SK-N-MC (cell line): ENCODE measurements around the gene CUX1.

ENCODE experiments used
- EZH2 ChIP-seq: fragments of 200-600 bp; sonication (generic); IDR thresholded peaks from one replicate; pipeline ENCODE4 v1.6.1; 2017; ENCODE audit warnings: antibody characterized with exemption
- FOXP2 ChIP-seq: optimal IDR thresholded peaks from 2 replicates; pipeline ENCODE3; 2011; ENCODE audit warnings: mild to moderate bottlenecking, moderate library complexity; ENCODE audit not compliant: insufficient read depth; ENCODE audit errors: extremely low read length, control extremely low read depth
- POLR2AphosphoS5 ChIP-seq: IDR thresholded peaks from 2 replicates; pipeline ENCODE4 v1.6.1; 2012; ENCODE audit warnings: mild to moderate bottlenecking, low read depth, low read length, borderline replicate concordance

- TF ChIP-seq EZH2 (no peak), POLR2AphosphoS5 (no peak), FOXP2 (no peak)
These were observed 121.8 kb downstream of the CUX1 start for GRCh38 chr7:101939136-101939695.
